Suprapubic skin (tissue), 3 donors: ENCODE measurements around the gene FSTL4.

Experiments
- POLR2A ChIP-seq, 2 donors: fragments of 450-650 bp; IDR thresholded peaks; one replicate each; pipeline ENCODE4 v1.6.1; 2017; ENCODE audit warnings: antibody characterized with exemption in 2 of 2, mild to moderate bottlenecking in 2 of 2, moderate library complexity in 2 of 2
- TF ChIP-seq, protein P1 (sequence below), 2 donors: fragments of 200-600 bp in 1 of 2; fragments of 450-650 bp in 1 of 2; sonication (generic) in 1 of 2; IDR thresholded peaks; one replicate each; pipeline ENCODE4 v1.5.1; 2016 to 2019; ENCODE audit warnings: antibody characterized with exemption in 2 of 2, mild to moderate bottlenecking in 1 of 2, moderate library complexity in 1 of 2

- TF ChIP-seq, protein P1, sequence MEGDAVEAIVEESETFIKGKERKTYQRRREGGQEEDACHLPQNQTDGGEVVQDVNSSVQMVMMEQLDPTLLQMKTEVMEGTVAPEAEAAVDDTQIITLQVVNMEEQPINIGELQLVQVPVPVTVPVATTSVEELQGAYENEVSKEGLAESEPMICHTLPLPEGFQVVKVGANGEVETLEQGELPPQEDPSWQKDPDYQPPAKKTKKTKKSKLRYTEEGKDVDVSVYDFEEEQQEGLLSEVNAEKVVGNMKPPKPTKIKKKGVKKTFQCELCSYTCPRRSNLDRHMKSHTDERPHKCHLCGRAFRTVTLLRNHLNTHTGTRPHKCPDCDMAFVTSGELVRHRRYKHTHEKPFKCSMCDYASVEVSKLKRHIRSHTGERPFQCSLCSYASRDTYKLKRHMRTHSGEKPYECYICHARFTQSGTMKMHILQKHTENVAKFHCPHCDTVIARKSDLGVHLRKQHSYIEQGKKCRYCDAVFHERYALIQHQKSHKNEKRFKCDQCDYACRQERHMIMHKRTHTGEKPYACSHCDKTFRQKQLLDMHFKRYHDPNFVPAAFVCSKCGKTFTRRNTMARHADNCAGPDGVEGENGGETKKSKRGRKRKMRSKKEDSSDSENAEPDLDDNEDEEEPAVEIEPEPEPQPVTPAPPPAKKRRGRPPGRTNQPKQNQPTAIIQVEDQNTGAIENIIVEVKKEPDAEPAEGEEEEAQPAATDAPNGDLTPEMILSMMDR (IDR thresholded peaks at IDR 0.05): no peak
- no peak for TF ChIP-seq POLR2A (IDR thresholded peaks at IDR 0.05)
Observed at GRCh38 chr5:133275631-133276030, 336.7 kb downstream of the FSTL4 start.
